Testis (tissue), 2 donors: ENCODE data around the gene LBP.

Experiments used
- CTCF ChIP-seq, 3 experiments: fragments of 450-650 bp in 2 of 3; fragments of 200-600 bp in 1 of 3; sonication (generic) in 1 of 3; IDR thresholded peaks; one replicate each; pipeline ENCODE4 v1.5.1; 2016 to 2019; ENCODE audit warnings: antibody characterized with exemption in 3 of 3, mild to moderate bottlenecking in 2 of 3, moderate library complexity in 1 of 3
- POLR2A ChIP-seq: fragments of 450-650 bp; IDR thresholded peaks from one replicate; pipeline ENCODE4 v1.6.1; 2017; ENCODE audit warnings: antibody characterized with exemption, mild to moderate bottlenecking, moderate library complexity

DNA sequence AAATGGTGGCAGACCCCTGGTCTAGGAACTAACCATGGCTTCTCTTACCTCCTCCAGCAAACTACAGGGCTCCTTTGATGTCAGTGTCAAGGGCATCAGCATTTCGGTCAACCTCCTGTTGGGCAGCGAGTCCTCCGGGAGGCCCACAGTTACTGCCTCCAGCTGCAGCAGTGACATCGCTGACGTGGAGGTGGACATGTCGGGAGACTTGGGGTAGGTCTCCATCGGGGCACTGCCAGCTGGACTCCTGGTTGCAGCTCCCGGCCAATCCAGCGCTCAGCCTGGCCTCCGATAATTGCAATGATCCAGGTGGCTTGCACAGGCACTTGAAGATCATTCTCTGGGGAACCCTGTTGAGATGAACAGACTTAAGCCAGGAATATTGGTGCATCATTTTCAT, 7.9 kb downstream of the LBP start:
- no peak for TF ChIP-seq POLR2A
- no peak for TF ChIP-seq CTCF (IDR thresholded peaks at IDR 0.05)
